NCI-H2171 (cell line): Measurements from ENCODE around the gene ARHGAP15.

Source experiments
- DNase-seq: peaks from one replicate; lab custom pipeline; 2025; lab: John Stamatoyannopoulos, UW

ARHGAP15 gene

GRCh38 chr2:143720095-143720664, 591.0 kb downstream of the ARHGAP15 start:
- DNase-seq: no peak

DNA sequence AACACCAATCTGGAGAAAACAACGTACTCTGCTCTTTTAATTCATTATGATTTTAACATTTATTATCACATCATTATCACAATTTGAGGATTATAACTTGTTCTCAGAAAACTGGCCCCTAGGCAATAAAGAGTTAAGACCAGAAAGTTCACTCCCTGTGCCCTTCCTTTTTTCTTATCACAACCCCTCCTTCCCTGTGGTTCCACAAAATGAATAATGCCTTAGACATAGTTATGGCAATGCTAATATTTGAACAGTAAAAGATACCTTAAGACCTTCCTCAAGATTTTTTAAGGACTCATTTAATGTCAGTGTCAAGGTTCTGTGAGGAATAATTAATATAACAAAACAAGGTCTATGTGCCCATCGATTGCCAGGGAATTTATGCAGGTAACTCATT, 596.2 kb downstream of the ARHGAP15 start:
- no peak for DNase-seq

GRCh38 chr2:143726151-143726845, 597.1 kb downstream of the ARHGAP15 start:
- DNase-seq: no peak

DNA sequence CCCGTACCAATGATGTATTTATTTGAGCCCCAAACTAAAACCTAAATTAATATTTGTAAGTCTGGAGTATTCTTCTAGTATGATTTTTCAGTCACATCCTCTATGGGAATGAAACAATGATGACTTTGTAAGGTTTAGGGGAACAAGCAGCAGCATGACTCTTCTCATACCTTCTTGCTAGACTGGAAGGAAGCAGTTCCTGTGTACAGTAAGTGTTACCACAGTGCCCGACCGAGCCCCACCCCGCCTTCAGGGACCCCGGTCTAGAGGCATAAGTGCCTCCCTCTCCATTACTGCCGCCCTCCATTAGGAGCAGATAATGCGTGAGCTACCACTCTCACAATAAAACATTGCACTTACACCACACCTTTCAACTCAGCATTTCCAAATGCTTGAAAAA, 599.3 kb downstream of the ARHGAP15 start:
- DNase-seq: no peak

- DNase-seq: no peak
Observed at GRCh38 chr2:143729296-143729814, 600.1 kb downstream of the ARHGAP15 start.

GRCh38 chr2:143730155-143730952, 601.1 kb downstream of the ARHGAP15 start:
- DNase-seq: no peak

- DNase-seq: no peak
Observed at GRCh38 chr2:143730953-143731260, 601.7 kb downstream of the ARHGAP15 start.

DNA sequence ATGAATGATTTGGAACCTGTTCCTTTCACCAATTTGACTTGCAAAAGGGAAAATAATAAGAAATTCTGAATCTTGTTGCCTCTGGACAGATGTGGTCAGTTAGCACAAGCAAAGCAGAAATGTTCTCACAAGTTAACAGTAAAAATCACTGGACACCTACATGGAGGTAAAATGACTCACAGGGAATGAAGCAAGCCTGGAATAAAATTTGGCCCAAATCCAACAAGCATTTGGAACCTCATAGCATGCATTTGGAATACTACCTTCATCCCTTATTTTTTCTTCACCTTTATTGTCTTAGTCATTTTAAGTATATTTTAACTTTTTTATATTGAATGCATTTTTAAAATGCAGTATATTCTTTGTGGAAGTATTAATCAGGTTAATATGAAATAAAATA, 602.9 kb downstream of the ARHGAP15 start:
- DNase-seq: peak; percentile 38

DNA sequence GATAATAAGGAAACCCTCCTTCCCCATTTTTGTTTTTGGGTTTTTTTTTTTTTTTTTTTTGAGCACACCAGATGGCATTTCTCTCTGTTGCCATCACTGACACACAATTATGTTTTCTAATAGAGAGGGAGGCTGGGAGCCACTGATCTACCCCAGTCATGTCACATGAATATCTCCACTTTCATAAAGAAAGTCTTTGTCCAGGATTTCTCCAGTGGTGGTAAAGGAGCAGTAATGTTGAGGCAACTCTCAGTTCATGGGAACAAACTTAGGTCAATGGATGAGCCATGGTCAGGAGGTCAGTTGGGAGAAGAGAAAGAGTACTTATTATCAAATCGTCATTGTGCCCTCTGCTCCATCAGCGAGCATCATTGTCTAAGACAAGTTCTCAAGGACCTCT, 603.7 kb downstream of the ARHGAP15 start:
- DNase-seq: peak; percentile 74

DNA sequence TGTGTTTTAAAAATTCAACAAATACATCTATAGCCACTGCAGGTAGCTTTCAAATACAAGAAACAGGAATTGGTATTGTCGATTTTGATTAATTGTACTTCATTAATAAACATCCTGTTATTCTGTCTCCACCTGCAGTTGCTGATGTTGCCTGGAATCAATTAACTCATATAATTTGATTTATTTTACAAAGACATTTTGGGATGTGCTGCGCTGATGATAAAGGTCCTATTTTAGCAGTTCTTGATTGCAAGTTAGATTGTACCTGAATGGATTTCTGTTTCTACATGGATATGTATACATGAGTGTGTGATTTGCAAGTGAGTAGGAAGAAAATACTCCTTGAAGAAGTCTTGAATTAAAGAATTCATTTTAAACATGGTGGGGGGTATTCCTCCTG, 605.3 kb downstream of the ARHGAP15 start:
- no peak for DNase-seq

- peak; percentile 23 for DNase-seq
Observed at GRCh38 chr2:143736904-143737303, 607.7 kb downstream of the ARHGAP15 start.

GRCh38 chr2:143740431-143740830, 611.2 kb downstream of the ARHGAP15 start:
- no peak for DNase-seq

DNA sequence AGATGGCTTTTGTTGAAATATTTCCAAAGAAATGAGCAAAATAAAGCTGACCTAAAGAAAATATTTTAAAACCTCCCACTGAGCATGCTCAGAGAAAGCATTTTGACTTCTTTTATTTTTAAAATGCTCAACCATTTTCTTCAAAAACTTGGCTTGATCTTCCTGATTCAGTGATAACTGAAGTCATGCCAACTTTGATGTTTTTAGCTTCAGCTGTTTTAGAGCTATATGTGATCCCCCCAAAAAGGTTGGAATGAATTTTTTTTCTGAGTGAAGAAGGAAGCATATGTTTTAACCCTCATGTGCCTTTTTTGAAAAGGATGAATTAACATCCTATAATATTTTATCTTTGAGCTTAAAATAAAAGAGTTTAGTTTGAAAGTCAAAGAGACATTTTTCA, 612.0 kb downstream of the ARHGAP15 start:
- no peak for DNase-seq

GRCh38 chr2:143742581-143742980, 613.4 kb downstream of the ARHGAP15 start:
- no peak for DNase-seq

DNA sequence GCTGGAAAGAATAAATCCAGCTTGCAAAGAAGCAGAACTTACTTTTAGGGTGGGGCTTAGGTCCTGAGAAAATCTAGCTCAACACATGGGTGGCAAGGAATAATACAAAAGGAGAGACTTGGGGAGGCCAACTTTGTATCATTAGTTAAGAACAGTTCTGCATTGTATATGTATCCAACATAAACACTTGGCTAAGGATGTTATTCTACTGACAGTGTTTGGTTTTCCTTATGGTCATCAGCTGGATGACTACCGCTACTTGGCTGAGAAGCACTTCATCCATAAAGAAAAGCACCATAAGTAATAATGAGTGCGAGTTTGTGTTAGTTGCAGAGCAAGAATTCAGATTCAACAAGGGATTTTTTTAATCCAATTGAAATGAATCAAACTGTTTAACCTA, 614.9 kb downstream of the ARHGAP15 start:
- DNase-seq: no peak

DNA sequence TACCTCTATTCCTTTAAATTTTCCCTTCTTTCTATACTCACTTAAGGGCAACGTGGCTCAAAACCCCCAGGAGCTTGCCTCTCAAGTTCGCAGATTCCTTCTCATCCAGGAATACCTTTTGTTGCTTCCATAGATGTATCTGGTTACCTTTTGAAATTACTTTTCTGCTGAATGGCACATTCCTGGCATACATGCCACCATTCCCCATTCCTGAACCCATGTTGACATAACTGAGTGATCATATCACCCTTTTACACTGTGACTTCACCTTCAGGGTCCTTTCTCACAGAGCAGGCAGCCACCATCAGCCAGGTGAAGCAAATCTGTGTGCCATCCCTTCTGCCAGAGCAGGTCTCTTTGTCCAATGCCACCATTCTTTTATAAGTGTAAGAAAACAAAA, 615.8 kb downstream of the ARHGAP15 start:
- DNase-seq: no peak

DNA sequence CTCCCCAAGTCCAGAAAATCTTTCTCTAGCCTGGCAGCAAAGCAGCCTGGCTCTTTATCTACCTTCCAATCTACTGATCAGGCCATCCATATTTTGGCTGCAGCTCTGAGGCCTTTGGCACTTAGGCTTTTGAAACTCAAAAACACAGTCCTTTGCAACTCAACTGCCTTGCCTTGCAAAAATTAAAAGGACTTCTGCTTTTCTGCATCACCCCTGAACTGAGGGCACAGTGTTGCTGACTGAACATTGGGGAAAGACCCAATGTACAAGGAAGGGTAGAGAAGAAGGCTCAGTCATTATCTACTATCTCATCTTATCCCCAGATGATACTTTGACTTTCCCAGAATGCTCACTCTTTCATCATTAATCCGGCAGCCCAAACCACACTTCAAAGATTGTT, 625.5 kb downstream of the ARHGAP15 start:
- no peak for DNase-seq

DNA sequence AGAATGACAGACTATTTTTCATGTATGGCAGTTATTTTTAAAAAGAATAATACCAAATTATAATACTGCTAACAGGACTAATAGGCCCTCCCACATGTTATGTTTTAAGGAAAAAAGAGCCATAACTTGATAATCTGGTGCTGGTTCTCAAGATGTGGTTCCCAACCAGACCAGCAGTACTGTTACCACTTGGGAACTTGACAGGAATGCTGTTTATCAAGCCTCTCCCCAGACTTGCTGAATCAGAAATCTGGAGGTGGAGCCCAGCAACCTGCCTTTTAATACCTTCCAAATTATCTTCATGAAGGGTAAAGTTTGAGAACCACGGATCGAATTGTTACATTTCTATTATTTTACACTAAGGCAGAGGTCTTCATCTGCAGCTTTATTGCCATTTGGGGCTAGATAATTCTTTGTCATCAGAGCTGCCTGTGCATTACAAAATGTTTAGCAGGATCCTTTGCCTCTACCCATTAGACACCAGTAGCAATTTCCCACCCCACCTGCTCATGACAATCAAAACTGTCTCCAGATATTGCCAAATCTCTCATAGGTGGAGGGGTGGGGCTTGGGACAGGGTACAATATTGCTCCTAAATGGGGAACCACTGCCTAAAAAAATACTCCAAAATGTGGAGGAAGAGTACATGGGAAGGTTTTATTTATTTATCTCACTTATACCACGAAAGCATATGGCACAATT, 629.6 kb downstream of the ARHGAP15 start:
- no peak for DNase-seq

- no peak for DNase-seq
Observed at GRCh38 chr2:143759455-143759854, 630.2 kb downstream of the ARHGAP15 start.

DNA sequence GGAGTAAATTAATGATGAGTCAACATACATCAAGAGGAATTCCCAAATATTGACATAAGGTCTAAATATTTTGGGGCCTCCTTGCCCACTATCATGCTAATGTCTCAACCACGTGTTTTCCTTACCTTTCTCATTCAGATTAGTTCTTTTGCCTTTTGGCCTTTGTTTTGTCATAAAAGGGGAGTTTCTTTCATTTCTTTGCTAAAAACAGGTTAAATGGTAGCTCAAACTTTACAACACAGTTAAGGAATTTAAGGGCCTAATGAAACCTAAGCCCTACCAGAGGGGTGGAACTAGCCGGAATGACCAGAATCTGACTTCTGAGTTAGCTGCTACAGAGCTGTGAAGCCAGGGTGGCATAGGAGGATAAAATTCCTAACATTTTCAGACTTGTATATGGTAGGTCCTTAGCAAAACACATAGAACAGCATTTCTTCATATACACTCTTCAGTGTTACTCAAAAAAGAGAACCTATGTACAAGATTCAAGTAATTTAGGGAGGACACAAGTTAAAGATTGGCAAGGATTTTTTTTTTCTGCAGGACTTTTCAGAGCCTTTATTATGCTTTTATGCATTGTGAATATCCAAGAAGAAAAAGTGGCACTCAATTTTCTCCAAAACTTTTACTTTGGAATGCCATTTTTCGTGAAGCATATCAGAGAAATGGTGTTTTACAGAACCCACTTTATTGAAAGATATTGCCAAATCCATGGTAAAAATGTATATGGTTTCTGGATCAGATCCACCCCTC, 633.1 kb downstream of the ARHGAP15 start:
- DNase-seq: no peak

GRCh38 chr2:143764261-143764660, 635.0 kb downstream of the ARHGAP15 start:
- peak; percentile 18 for DNase-seq

DNA sequence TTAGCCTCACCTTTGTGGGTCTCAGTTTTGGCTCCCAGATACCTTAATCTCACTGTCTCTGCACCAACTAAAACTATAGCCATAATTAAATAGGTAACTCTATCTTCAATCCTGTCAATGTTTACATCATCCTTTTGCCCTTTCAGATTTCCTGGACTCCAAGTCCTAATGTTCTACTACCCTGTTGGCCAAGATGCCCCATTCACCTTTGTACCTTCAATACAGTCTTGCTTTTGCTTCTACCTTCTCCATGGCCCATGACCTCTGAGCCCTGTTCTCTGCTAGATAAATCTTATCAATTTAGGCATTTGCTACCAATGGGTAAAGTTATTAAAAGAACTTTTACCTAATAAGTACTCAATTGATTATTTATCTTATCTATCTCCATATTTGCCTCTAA, 635.5 kb downstream of the ARHGAP15 start:
- no peak for DNase-seq
